Hepatocyte (in vitro differentiated cells): ENCODE measurements around the gene ZBTB20. TPM values are rescaled to one million over a fixed set of nuclear protein-coding genes. Genes with fewer than 3 reads are reported as not detected.
A peak's percentile ranks its signal among the peaks of the same experiment; 100 is the strongest.

ENCODE experiments used
- DNase-seq: peaks from one replicate; pipeline ENCODE4 v3.0.0-alpha.2; 2016; ENCODE audit warnings: low spot score
- H2AFZ ChIP-seq: fragments of 200-600 bp; sonication (generic); 2 replicates; pipeline ENCODE4 v1.6.0; 2016; ENCODE audit warnings: antibody characterized with exemption, mild to moderate bottlenecking
- H3K27ac ChIP-seq: fragments of 200-600 bp; sonication (generic); 2 replicates; pipeline ENCODE4 v1.5.1; 2016; ENCODE audit warnings: mild to moderate bottlenecking
- H3K27me3 ChIP-seq: fragments of 200-600 bp; sonication (generic); 2 replicates; pipeline ENCODE4 v1.6.1; 2016
- H3K36me3 ChIP-seq: fragments of 200-600 bp; sonication (generic); replicated peaks from 2 replicates; pipeline ENCODE4 v1.5.1; 2016; ENCODE audit warnings: low read depth; ENCODE audit not compliant: insufficient read depth
- H3K4me1 ChIP-seq: fragments of 200-600 bp; sonication (generic); 2 replicates; pipeline ENCODE4 v1.5.1; 2016; ENCODE audit warnings: mild to moderate bottlenecking, moderate library complexity; ENCODE audit not compliant: insufficient read depth
- H3K4me2 ChIP-seq: fragments of 200-600 bp; sonication (generic); 2 replicates; pipeline ENCODE4 v1.6.0; 2016
- H3K4me3 ChIP-seq: fragments of 200-600 bp; sonication (generic); 2 replicates; pipeline ENCODE4 v1.5.1; 2016; ENCODE audit warnings: mild to moderate bottlenecking
- H3K79me2 ChIP-seq: fragments of 200-600 bp; sonication (generic); 2 replicates; pipeline ENCODE4 v1.6.0; 2017; ENCODE audit warnings: mild to moderate bottlenecking
- H3K9me2 ChIP-seq: fragments of 200-600 bp; sonication (generic); replicated peaks from 2 replicates; pipeline ENCODE4 v1.6.0; 2017; ENCODE audit warnings: mild to moderate bottlenecking; ENCODE audit not compliant: insufficient read depth
- H3K9me3 ChIP-seq: fragments of 200-600 bp; sonication (generic); 2 replicates; pipeline ENCODE4 v1.5.1; 2016; ENCODE audit warnings: low read depth, mild to moderate bottlenecking
- H4K20me1 ChIP-seq: fragments of 200-600 bp; sonication (generic); 2 replicates; pipeline ENCODE4 v1.6.0; 2016; ENCODE audit warnings: mild to moderate bottlenecking; ENCODE audit not compliant: insufficient read depth, poor library complexity, severe bottlenecking
- EZH2 ChIP-seq: fragments of 200-600 bp; sonication (generic); IDR thresholded peaks from 2 replicates; pipeline ENCODE4 v1.6.1; 2016; ENCODE audit warnings: antibody characterized with exemption, mild to moderate bottlenecking, borderline replicate concordance
- EZH2phosphoT487 ChIP-seq: fragments of 200-600 bp; sonication (generic); IDR thresholded peaks from one replicate; pipeline ENCODE4 v1.6.1; 2018; ENCODE audit warnings: antibody characterized with exemption, mild to moderate bottlenecking, low read depth, moderate library complexity; ENCODE audit not compliant: unreplicated experiment, severe bottlenecking
- WGBS: methylation state at CpG from one replicate; pipeline ENCODE4 v1.1.6; 2016; ENCODE audit warnings: low lambda C conversion rate; ENCODE audit errors: missing lambda C conversion rate; 5-methylcytosine and 5-hydroxymethylcytosine counted together
- polyA plus RNA-seq: library from polyadenylated mRNA; unstranded; fragments of >200 nt; fragmentation: Nextera tagmentation; extraction: Ambion mirVana; gene quantifications from 2 replicates; pipeline ENCODE4 v1.2.1, GENCODE V29; 2016
- total RNA-seq: library from RNA; depleted of rRNA; stranded (reverse); fragments of >200 nt; gene quantifications from 2 replicates; pipeline ENCODE4 v1.2.3, GENCODE V29; 2014
- TF ChIP-seq, protein P1 (sequence below): fragments of 200-600 bp; sonication (generic); IDR thresholded peaks from 2 replicates; pipeline ENCODE4 v1.5.1; 2016; ENCODE audit warnings: antibody characterized with exemption, mild to moderate bottlenecking; ENCODE audit not compliant: poor library complexity

ZBTB20 gene
- total and polyA plus RNA-seq, 2 experiments from 2014 or later: 25.8 to 28.0 TPM

DNA sequence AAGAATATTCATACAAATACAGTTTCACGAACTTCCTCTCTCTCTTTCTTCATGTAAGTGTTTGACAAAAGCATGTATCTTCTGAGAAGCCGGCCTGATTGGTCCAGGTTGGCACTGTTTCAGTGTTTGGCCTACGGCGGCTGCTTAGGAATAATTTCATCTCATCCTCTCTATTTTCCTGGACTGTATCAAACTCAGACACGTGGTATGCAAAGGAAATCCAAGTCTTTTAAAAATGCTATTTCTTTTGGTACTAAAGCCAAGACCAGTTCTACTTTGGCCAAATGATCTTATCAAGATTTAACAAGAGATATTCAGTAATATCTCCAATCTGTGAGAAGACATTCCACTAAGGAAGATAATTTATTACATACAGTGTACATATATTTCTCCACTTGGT, 700.5 kb downstream of the ZBTB20 start:
- peak overlapping the region; percentile 14 for H3K27ac ChIP-seq
- 70% methylated on average over 5 of the region's 5 CpGs for WGBS
- peak overlapping the region; percentile 8 for H3K4me2 ChIP-seq

DNA sequence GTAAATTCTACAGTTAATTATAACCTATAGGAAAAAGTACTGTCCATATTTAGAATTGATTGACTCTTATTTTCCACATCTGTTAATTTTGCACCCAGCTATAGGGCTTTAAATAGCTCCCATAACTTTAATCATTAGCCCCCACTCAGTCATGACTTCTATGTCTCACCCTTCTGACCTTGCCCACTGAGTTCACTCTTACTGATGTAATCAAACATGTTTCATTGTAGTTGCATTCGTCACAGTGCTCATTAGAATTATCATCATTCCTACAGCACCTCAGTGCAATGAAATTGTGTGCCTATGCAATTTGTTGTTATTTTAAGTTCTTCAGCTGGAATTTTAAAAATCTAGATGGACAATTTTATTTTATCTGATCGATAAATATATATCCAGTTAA, 701.9 kb downstream of the ZBTB20 start:
- no peak overlapping the region for H2AFZ ChIP-seq
- no peaks in the 10 kb centered on the region for H3K4me1 ChIP-seq
- H3K4me3 ChIP-seq: no peak overlapping the region
- no peak overlapping the region for H3K27ac ChIP-seq
- H3K4me2 ChIP-seq: no peak overlapping the region
- H3K79me2 ChIP-seq: peaks cover 12% of the 10 kb centered on the region
- no peak for DNase-seq
- no peaks in the 10 kb centered on the region for H3K36me3 ChIP-seq
- no peaks in the 10 kb centered on the region for H3K27me3 ChIP-seq
- no peak for TF ChIP-seq EZH2
- no peak for TF ChIP-seq EZH2phosphoT487
- TF ChIP-seq, protein P1, sequence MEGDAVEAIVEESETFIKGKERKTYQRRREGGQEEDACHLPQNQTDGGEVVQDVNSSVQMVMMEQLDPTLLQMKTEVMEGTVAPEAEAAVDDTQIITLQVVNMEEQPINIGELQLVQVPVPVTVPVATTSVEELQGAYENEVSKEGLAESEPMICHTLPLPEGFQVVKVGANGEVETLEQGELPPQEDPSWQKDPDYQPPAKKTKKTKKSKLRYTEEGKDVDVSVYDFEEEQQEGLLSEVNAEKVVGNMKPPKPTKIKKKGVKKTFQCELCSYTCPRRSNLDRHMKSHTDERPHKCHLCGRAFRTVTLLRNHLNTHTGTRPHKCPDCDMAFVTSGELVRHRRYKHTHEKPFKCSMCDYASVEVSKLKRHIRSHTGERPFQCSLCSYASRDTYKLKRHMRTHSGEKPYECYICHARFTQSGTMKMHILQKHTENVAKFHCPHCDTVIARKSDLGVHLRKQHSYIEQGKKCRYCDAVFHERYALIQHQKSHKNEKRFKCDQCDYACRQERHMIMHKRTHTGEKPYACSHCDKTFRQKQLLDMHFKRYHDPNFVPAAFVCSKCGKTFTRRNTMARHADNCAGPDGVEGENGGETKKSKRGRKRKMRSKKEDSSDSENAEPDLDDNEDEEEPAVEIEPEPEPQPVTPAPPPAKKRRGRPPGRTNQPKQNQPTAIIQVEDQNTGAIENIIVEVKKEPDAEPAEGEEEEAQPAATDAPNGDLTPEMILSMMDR: no peak
- H3K9me2 ChIP-seq: no peaks in the 10 kb centered on the region
- WGBS: 89% methylated on average over 2 of the region's 2 CpGs
- no peaks in the 10 kb centered on the region for H3K9me3 ChIP-seq
- no peaks in the 10 kb centered on the region for H4K20me1 ChIP-seq

More for the DNA sequence above, 700.5 kb downstream of the ZBTB20 start:
- H3K9me2 ChIP-seq: no peaks in the 10 kb centered on the region
- no peaks in the 10 kb centered on the region for H3K9me3 ChIP-seq
- no peak for DNase-seq
- H3K36me3 ChIP-seq: no peaks in the 10 kb centered on the region
- peaks cover 6% of the 10 kb centered on the region for H3K4me1 ChIP-seq
- no peak overlapping the region for H2AFZ ChIP-seq
- peaks cover 11% of the 10 kb centered on the region for H3K79me2 ChIP-seq
- TF ChIP-seq, protein P1: no peak
- TF ChIP-seq EZH2phosphoT487: no peak
- no peak for TF ChIP-seq EZH2
- no peaks in the 10 kb centered on the region for H4K20me1 ChIP-seq
- no peak overlapping the region for H3K4me3 ChIP-seq
- no peaks in the 10 kb centered on the region for H3K27me3 ChIP-seq

DNA sequence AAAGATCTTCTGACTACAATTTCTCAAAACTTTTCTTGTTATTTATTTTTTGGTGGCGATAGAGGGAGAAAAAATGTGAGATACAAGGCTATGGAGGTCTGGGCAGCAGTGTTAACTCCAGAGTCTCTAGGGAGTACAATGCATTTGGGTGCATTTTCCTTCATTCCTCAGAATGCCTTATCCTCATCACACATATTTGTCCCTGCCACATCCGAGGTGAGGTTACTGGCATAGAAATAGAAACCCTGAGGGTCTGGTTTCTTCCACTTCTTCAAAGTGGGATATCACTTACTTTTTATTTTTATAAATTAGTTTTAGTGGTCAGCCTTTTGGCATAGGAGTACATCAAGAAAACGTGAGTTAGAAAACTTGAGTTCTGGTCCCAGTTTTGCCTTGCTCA, 702.9 kb downstream of the ZBTB20 start:
- Histone ChIP-seq H3K9me2 (no peaks in the 10 kb centered on the region), H3K4me3 (no peak overlapping the region), H3K79me2 (peaks cover 12% of the 10 kb centered on the region), H3K27me3 (no peaks in the 10 kb centered on the region), H3K27ac (no peak overlapping the region), H3K4me2 (no peak overlapping the region), H3K36me3 (no peaks in the 10 kb centered on the region), H2AFZ (no peak overlapping the region), H3K9me3 (no peaks in the 10 kb centered on the region), H4K20me1 (no peaks in the 10 kb centered on the region), H3K4me1 (no peaks in the 10 kb centered on the region)
- no peak for DNase-seq
- TF ChIP-seq, protein P1: no peak
- no peak for TF ChIP-seq EZH2phosphoT487
- no peak for TF ChIP-seq EZH2
- WGBS: 86% methylated on average over 3 of the region's 3 CpGs

DNA sequence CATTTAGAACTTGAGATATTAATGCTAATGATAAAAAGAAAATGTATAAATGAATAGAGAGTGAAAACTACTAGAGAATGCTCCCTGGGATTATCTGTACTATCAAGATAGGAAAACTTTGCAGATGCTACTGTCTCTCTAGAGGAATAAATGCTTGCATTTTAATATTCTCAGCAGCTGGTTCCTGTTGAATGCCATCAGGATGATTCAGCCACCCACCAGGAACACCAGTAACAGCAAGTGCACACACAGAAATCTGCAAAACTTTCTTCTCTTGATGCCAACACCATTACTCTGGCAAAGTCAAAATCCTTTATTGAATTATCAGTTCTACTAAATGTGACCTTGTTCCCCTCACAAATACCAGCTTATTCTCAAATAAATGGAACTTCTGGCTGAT, 704.8 kb downstream of the ZBTB20 start:
- Histone ChIP-seq H2AFZ (no peak overlapping the region), H3K4me1 (no peaks in the 10 kb centered on the region), H3K4me2 (no peak overlapping the region), H3K4me3 (no peak overlapping the region), H3K79me2 (peaks cover 11% of the 10 kb centered on the region), H3K27me3 (no peaks in the 10 kb centered on the region), H3K27ac (no peak overlapping the region), H3K9me3 (no peaks in the 10 kb centered on the region), H4K20me1 (no peaks in the 10 kb centered on the region), H3K9me2 (no peaks in the 10 kb centered on the region), H3K36me3 (no peaks in the 10 kb centered on the region)
- TF ChIP-seq EZH2phosphoT487 (no peak), EZH2 (no peak)
- TF ChIP-seq, protein P1: no peak
- no peak for DNase-seq
